HL-60 (cell line): ENCODE data around the gene PEF1.

Experiments used
- POLR2AphosphoS5 ChIP-seq: IDR thresholded peaks from 2 replicates; pipeline ENCODE4 v1.6.1; 2012; ENCODE audit warnings: low read depth
- TF ChIP-seq, protein P1 (sequence below): IDR thresholded peaks from one replicate; pipeline ENCODE4 v1.5.1; 2011; ENCODE audit warnings: low read length, control low read depth, inconsistent platforms; ENCODE audit not compliant: insufficient read depth
- TF ChIP-seq, protein P2 (sequence below): IDR thresholded peaks from 2 replicates; pipeline ENCODE4 v1.6.1; 2012; ENCODE audit warnings: low read depth; ENCODE audit not compliant: insufficient replicate concordance

DNA sequence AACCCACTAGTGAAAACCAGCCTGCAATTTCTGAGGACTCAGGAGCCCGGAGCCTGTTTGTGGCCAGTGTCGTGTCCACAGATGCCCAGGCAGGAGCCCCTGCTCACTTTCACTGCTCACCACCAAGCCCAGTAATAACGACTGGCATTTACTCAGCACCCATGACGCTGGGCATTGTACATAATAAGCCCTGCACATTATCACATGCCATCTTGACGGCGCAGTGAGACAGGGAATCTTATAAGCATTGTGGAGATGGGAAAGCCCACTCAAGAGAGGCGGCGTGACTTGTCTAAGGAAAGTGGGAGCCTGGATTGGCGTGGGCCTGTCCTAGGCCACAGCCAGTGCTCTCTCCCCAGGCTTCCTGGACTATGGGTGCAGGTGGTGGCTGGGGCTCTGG lies 28.8 kb upstream of the PEF1 start:
- TF ChIP-seq, protein P1, sequence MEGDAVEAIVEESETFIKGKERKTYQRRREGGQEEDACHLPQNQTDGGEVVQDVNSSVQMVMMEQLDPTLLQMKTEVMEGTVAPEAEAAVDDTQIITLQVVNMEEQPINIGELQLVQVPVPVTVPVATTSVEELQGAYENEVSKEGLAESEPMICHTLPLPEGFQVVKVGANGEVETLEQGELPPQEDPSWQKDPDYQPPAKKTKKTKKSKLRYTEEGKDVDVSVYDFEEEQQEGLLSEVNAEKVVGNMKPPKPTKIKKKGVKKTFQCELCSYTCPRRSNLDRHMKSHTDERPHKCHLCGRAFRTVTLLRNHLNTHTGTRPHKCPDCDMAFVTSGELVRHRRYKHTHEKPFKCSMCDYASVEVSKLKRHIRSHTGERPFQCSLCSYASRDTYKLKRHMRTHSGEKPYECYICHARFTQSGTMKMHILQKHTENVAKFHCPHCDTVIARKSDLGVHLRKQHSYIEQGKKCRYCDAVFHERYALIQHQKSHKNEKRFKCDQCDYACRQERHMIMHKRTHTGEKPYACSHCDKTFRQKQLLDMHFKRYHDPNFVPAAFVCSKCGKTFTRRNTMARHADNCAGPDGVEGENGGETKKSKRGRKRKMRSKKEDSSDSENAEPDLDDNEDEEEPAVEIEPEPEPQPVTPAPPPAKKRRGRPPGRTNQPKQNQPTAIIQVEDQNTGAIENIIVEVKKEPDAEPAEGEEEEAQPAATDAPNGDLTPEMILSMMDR = no peak
- no peak for TF ChIP-seq POLR2AphosphoS5
- TF ChIP-seq, protein P2, sequence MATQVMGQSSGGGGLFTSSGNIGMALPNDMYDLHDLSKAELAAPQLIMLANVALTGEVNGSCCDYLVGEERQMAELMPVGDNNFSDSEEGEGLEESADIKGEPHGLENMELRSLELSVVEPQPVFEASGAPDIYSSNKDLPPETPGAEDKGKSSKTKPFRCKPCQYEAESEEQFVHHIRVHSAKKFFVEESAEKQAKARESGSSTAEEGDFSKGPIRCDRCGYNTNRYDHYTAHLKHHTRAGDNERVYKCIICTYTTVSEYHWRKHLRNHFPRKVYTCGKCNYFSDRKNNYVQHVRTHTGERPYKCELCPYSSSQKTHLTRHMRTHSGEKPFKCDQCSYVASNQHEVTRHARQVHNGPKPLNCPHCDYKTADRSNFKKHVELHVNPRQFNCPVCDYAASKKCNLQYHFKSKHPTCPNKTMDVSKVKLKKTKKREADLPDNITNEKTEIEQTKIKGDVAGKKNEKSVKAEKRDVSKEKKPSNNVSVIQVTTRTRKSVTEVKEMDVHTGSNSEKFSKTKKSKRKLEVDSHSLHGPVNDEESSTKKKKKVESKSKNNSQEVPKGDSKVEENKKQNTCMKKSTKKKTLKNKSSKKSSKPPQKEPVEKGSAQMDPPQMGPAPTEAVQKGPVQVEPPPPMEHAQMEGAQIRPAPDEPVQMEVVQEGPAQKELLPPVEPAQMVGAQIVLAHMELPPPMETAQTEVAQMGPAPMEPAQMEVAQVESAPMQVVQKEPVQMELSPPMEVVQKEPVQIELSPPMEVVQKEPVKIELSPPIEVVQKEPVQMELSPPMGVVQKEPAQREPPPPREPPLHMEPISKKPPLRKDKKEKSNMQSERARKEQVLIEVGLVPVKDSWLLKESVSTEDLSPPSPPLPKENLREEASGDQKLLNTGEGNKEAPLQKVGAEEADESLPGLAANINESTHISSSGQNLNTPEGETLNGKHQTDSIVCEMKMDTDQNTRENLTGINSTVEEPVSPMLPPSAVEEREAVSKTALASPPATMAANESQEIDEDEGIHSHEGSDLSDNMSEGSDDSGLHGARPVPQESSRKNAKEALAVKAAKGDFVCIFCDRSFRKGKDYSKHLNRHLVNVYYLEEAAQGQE = no peak
